Keratinocyte (primary cell): ENCODE measurements around the gene TAS1R3. TPM values are rescaled to one million over a fixed set of nuclear protein-coding genes. Genes with fewer than 3 reads are reported as not detected.

ENCODE experiments used
- DNase-seq: peaks from one replicate; pipeline ENCODE4 v3.0.0-alpha.2; 2011; ENCODE audit warnings: low read depth, missing footprints, low spot score
- FAIRE-seq: peaks from 2 replicates; lab custom pipeline; 2011; peaks lifted over from hg19 to GRCh38; lab: Jason Lieb, UNC
- H2AFZ ChIP-seq: 2 replicates; pipeline ENCODE4 v1.6.0; 2012; ENCODE audit warnings: low read length, control low read depth, inconsistent platforms; ENCODE audit not compliant: control insufficient read depth
- H3K27ac ChIP-seq: 2 replicates; pipeline ENCODE4 v1.5.1; 2011; ENCODE audit warnings: low read length; ENCODE audit not compliant: control insufficient read depth, insufficient read depth
- H3K27me3 ChIP-seq: 3 replicates; pipeline ENCODE4 v1.6.0; 2011; ENCODE audit warnings: low read length; ENCODE audit not compliant: control insufficient read depth, insufficient read depth; ENCODE audit errors: extremely low read depth
- H3K36me3 ChIP-seq, 2 experiments: 2 replicates in 1 of 2; 3 replicates in 1 of 2; pipeline ENCODE4 v1.5.1; 2011; ENCODE audit warnings: low read length in 2 of 2, mild to moderate bottlenecking in 1 of 2; ENCODE audit not compliant: control insufficient read depth in 2 of 2, insufficient read depth in 2 of 2; ENCODE audit errors: extremely low read depth in 1 of 2
- H3K4me1 ChIP-seq: 3 replicates; pipeline ENCODE4 v1.5.1; 2011; ENCODE audit warnings: low read length; ENCODE audit not compliant: control insufficient read depth, insufficient read depth; ENCODE audit errors: extremely low read depth
- H3K4me2 ChIP-seq: 3 replicates; pipeline ENCODE4 v1.6.0; 2011; ENCODE audit warnings: low read depth, low read length; ENCODE audit not compliant: control insufficient read depth, insufficient read depth; ENCODE audit errors: extremely low read depth
- H3K4me3 ChIP-seq, 3 experiments: fragments of 200-600 bp in 1 of 3; sonication (generic) in 1 of 3; 2 replicates in 2 of 3; 3 replicates in 1 of 3; pipeline ENCODE4 v1.5.1; 2011 to 2016; ENCODE audit warnings: low read length in 3 of 3, mild to moderate bottlenecking in 3 of 3, control low read depth in 2 of 3, inconsistent platforms in 1 of 3, low read depth in 1 of 3, mixed read lengths in 1 of 3, mixed run types in 1 of 3, moderate library complexity in 1 of 3; ENCODE audit not compliant: control insufficient read depth in 2 of 3, insufficient read depth in 2 of 3; ENCODE audit errors: extremely low read depth in 1 of 3
- H3K79me2 ChIP-seq: 2 replicates; pipeline ENCODE4 v1.6.0; 2012; ENCODE audit warnings: low read length; ENCODE audit not compliant: control insufficient read depth, insufficient read depth
- H3K9ac ChIP-seq: 3 replicates; pipeline ENCODE4 v1.6.0; 2011; ENCODE audit warnings: low read length; ENCODE audit not compliant: control insufficient read depth, insufficient read depth; ENCODE audit errors: extremely low read depth
- H3K9me1 ChIP-seq: 3 replicates; pipeline ENCODE4 v1.6.0; 2011; ENCODE audit warnings: low read length; ENCODE audit not compliant: control insufficient read depth, insufficient read depth; ENCODE audit errors: extremely low read depth
- H3K9me3 ChIP-seq: 2 replicates; pipeline ENCODE4 v1.5.1; 2012; ENCODE audit warnings: low read depth, low read length; ENCODE audit not compliant: control insufficient read depth
- H4K20me1 ChIP-seq: 3 replicates; pipeline ENCODE4 v1.6.0; 2011; ENCODE audit warnings: low read length; ENCODE audit not compliant: control insufficient read depth, insufficient read depth; ENCODE audit errors: extremely low read depth
- CTCF ChIP-seq, 3 experiments: IDR thresholded peaks in 1 of 3; conservative IDR thresholded peaks in 1 of 3; optimal IDR thresholded peaks in 1 of 3; 2 replicates in 2 of 3; 3 replicates in 1 of 3; pipeline versions ENCODE3 to v1.5.1; 2011; ENCODE audit warnings: low read length in 3 of 3, mild to moderate bottlenecking in 3 of 3, moderate library complexity in 2 of 3, control low read depth in 1 of 3, inconsistent platforms in 1 of 3; ENCODE audit not compliant: insufficient read depth in 2 of 3; ENCODE audit errors: extremely low read depth in 1 of 3
- EZH2 ChIP-seq: IDR thresholded peaks from one replicate; pipeline ENCODE4 v1.6.1; 2012; ENCODE audit warnings: inconsistent platforms, mild to moderate bottlenecking, low read length, moderate library complexity
- dilution Hi-C: fragments of 300-500 bp; cut with MboI; formaldehyde crosslinking; loops from one replicate; pipeline ENCODE4 v1.7.0; 2020; ENCODE audit warnings: low sequenced_read_pairs; ENCODE audit not compliant: extremely low pct_ligation_motif_present
- polyA plus RNA-seq, 5 experiments: library from polyadenylated mRNA; depleted of rRNA in 3 of 5; stranded (reverse) in 3 of 5; stranded (forward) in 1 of 5; unstranded in 1 of 5; fragments of >200 nt; gene quantifications; 1 replicate in 1 of 5; 2 replicates in 3 of 5; 3 replicates in 1 of 5; pipeline versions ENCODE4 v1.2.1 to v1.2.3, GENCODE V29; 2011 to 2012; ENCODE audit warnings: missing spikeins in 2 of 5, low read depth in 1 of 5, low replicate concordance in 1 of 5

TAS1R3 gene
- polyA plus RNA-seq, 1 donor (not counting 4 experiments of a cell fraction or from before 2014, with no cell fraction given): 0.04 TPM

DNA sequence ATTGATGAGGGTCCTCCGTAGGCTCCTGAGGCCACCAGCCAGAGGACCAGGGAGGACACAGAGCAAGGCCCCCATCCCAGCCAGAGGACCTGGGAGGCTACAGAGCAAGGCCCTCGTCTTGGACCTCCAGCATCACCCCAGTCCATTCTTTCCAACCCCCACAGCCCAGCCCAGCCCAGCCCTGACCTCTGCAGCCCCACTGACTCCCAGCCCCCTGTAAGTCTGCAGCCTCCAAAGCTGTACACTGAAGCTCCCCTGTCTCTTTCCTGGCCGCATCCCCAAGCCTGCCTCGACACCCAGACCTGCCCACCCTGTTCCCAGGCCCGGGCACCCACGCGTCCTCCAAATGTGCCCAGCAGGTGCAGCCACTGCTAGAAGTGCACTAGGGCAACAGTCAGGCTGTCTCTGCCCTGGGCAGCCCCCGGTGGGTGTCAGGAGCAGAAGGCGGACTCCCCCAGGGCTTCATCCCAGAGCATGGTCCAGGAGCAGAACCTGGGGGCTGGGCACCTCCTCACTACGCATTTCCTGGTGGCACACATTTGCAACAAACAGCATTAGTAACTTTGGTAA is 16.0 kb downstream of the TAS1R3 start:
- H4K20me1 ChIP-seq: no peaks in the 10 kb centered on the region
- H3K36me3 ChIP-seq: peaks cover 0 to 1% of the 10 kb centered on the region in 2 experiments
- H3K4me1 ChIP-seq: peaks cover 46% of the 10 kb centered on the region
- peak overlapping the region; percentile 83 for H3K9ac ChIP-seq
- dilution Hi-C loops: no loop called here
- H3K9me3 ChIP-seq: no peaks in the 10 kb centered on the region
- TF ChIP-seq EZH2 (no peak), CTCF (optimal IDR thresholded peaks at IDR 0.05 in 1 of 3, IDR thresholded peaks at IDR 0.05 in 1 of 3, conservative IDR thresholded peaks at IDR 0.05 in 1 of 3; ENCODE audit: extremely low read depth in 1 of 3, insufficient read depth in 2 of 3, low read length in 3 of 3) (no peak)
- H3K9me1 ChIP-seq: no peaks in the 10 kb centered on the region
- no peaks in the 10 kb centered on the region for H3K27me3 ChIP-seq
- peak overlapping the region; percentile 20 for H3K27ac ChIP-seq
- H2AFZ ChIP-seq: no peak overlapping the region
- peaks cover 67% of the 10 kb centered on the region for H3K79me2 ChIP-seq
- peak overlapping the region; percentile 94 for H3K4me2 ChIP-seq
- FAIRE-seq (peak; percentile 29), DNase-seq (no peak)
- peak overlapping the region; percentile 72 to 95 (median 85) for H3K4me3 ChIP-seq

GRCh38 chr1:1347663-1348419 is 16.8 kb downstream of the TAS1R3 start:
- TF ChIP-seq CTCF (optimal IDR thresholded peaks at IDR 0.05 in 1 of 3, IDR thresholded peaks at IDR 0.05 in 1 of 3, conservative IDR thresholded peaks at IDR 0.05 in 1 of 3; ENCODE audit: extremely low read depth in 1 of 3, insufficient read depth in 2 of 3, low read length in 3 of 3) (no peak), EZH2 (no peak)
- Histone ChIP-seq H4K20me1 (no peaks in the 10 kb centered on the region), H3K4me3 (peak overlapping the region; percentile 72 to 95 (median 85)), H3K9ac (peak overlapping the region; percentile 83), H3K79me2 (peaks cover 61% of the 10 kb centered on the region), H3K27ac (peak overlapping the region; percentile 60), H3K4me1 (peaks cover 46% of the 10 kb centered on the region), H3K9me1 (no peaks in the 10 kb centered on the region), H3K9me3 (no peaks in the 10 kb centered on the region), H3K36me3 (no peaks in the 10 kb centered on the region), H3K27me3 (no peaks in the 10 kb centered on the region), H2AFZ (no peak overlapping the region), H3K4me2 (peak overlapping the region; percentile 94)
- FAIRE-seq: no peak
- DNase-seq: no peak
- dilution Hi-C loops: no loop called here
